ENCODE measurements around the gene RET.

The RET gene

GRCh38 chr10:43172645-43173044 is 95.8 kb downstream of the RET start:
- no peak for DNase-seq (ENCODE audit: low read depth)

- DNase-seq (ENCODE audit: low read depth), result no peak
These were observed 96.3 kb downstream of the RET start for GRCh38 chr10:43173120-43173519.

DNA sequence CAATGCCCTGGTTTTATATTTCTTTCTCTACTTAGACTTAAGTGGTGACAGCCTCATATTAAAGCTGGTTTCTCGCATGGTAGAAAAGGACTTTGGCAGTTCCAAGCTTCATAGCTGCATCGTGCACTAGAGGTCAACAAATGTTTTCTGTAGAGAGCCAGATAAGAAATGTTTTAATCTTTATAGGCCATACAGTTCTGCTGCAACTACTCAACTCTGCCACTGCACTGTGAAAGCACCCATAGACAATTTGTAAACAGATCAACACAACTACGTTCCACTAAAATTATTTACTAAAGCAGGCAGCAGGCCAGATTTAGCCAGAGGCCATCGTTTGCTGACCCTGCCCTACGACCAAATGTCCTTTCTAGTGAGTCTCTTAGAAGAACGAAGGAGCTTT is 98.1 kb downstream of the RET start:
- no peak for DNase-seq (ENCODE audit: low read depth)

DNA sequence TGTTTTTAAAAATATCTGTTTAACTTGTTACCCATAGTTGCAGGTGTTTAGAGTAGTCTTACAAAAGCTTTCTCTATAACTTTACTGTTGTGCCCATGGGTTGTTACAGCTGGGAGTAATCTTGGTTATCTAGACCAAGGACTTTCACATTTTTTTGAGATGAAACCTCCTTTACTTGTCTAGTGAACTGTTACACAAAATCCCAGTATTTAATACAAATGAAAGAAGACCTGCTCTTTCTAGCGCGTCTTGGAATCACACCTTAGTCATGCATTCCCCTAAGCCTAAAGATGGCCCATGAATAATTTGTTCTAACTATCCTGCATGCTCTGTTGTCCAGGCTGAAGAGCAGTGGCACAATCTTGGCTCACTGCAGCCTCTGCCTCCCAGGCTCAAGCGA is 99.4 kb downstream of the RET start:
- no peak for DNase-seq (ENCODE audit: low read depth)

- DNase-seq (ENCODE audit: low read depth), result no peak
These were observed 100.7 kb downstream of the RET start for GRCh38 chr10:43177595-43177994.

All from HS-27A (cell line).